Measurements from ENCODE around the gene ALDH3A1. TPM values are rescaled to one million over a fixed set of nuclear protein-coding genes. Genes with fewer than 3 reads are reported as not detected.

ALDH3A1 gene
- total RNA-seq, 1 donor from 2014 or later, result 0.84 TPM

GRCh38 chr17:19713462-19713861 lies 34.6 kb downstream of the ALDH3A1 start:
- Histone ChIP-seq H3K36me3 (ENCODE audit: control insufficient read depth, insufficient read depth, low read length) (no peaks in the 10 kb centered on the region), H3K4me3 (ENCODE audit: low read depth, low read length) (no peak overlapping the region), H3K27me3 (ENCODE audit: control insufficient read depth, insufficient read depth, low read length) (peaks cover 13% of the 10 kb centered on the region)
- no peak for DNase-seq (ENCODE audit: low read depth)
- peak; percentile 18 for TF ChIP-seq CTCF (IDR thresholded peaks at IDR 0.05; ENCODE audit: insufficient read depth, low read length, poor library complexity, severe bottlenecking)

GRCh38 chr17:19712436-19713004 lies 35.6 kb downstream of the ALDH3A1 start:
- TF ChIP-seq CTCF (IDR thresholded peaks at IDR 0.05; ENCODE audit: insufficient read depth, low read length, poor library complexity, severe bottlenecking), result no peak
- Histone ChIP-seq H3K4me3 (ENCODE audit: low read depth, low read length) (no peak overlapping the region), H3K27me3 (ENCODE audit: control insufficient read depth, insufficient read depth, low read length) (peaks cover 12% of the 10 kb centered on the region)

GRCh38 chr17:19709841-19710240 lies 38.3 kb downstream of the ALDH3A1 start:
- Histone ChIP-seq H3K36me3 (ENCODE audit: control insufficient read depth, insufficient read depth, low read length) (no peaks in the 10 kb centered on the region), H3K4me3 (ENCODE audit: low read depth, low read length) (no peak overlapping the region), H3K27me3 (ENCODE audit: control insufficient read depth, insufficient read depth, low read length) (peaks cover 6% of the 10 kb centered on the region)
- no peak for TF ChIP-seq CTCF (IDR thresholded peaks at IDR 0.05; ENCODE audit: insufficient read depth, low read length, poor library complexity, severe bottlenecking)
- no peak for DNase-seq (ENCODE audit: low read depth)

More at GRCh38 chr17:19712436-19713004, 35.6 kb downstream of the ALDH3A1 start:
- no peaks in the 10 kb centered on the region for H3K36me3 ChIP-seq (ENCODE audit: control insufficient read depth, insufficient read depth, low read length)
- DNase-seq (ENCODE audit: low read depth), result no peak

GRCh38 chr17:19708431-19709175 lies 39.5 kb downstream of the ALDH3A1 start:
- peaks cover 4% of the 10 kb centered on the region for H3K27me3 ChIP-seq (ENCODE audit: control insufficient read depth, insufficient read depth, low read length)
- no peak overlapping the region for H3K4me3 ChIP-seq (ENCODE audit: low read depth, low read length)
- no peak for DNase-seq (ENCODE audit: low read depth)
- TF ChIP-seq CTCF (IDR thresholded peaks at IDR 0.05; ENCODE audit: insufficient read depth, low read length, poor library complexity, severe bottlenecking), result no peak
- no peaks in the 10 kb centered on the region for H3K36me3 ChIP-seq (ENCODE audit: control insufficient read depth, insufficient read depth, low read length)

GRCh38 chr17:19707728-19708221 lies 40.3 kb downstream of the ALDH3A1 start:
- peaks cover 4% of the 10 kb centered on the region for H3K27me3 ChIP-seq (ENCODE audit: control insufficient read depth, insufficient read depth, low read length)
- H3K36me3 ChIP-seq (ENCODE audit: control insufficient read depth, insufficient read depth, low read length), result no peaks in the 10 kb centered on the region
- TF ChIP-seq CTCF (IDR thresholded peaks at IDR 0.05; ENCODE audit: insufficient read depth, low read length, poor library complexity, severe bottlenecking), result no peak
- no peak for DNase-seq (ENCODE audit: low read depth)
- H3K4me3 ChIP-seq (ENCODE audit: low read depth, low read length), result no peak overlapping the region
